MCF 10A (cell line): ENCODE data around the gene VMO1. TPM values are rescaled to one million over a fixed set of nuclear protein-coding genes. Genes with fewer than 3 reads are reported as not detected.

Source experiments
- BruUV-seq: library from RNA; stranded (reverse); fragments of 400-500 nt; replicated peaks from 2 replicates; lab custom pipeline; 2021; lab: Mats Ljungman, UMichigan
- CTCF ChIA-PET: fragments of 300-600 bp; sonication (Branson Sonifier 250); formaldehyde crosslinking; extraction: SDS; loops from one replicate; lab custom pipeline; 2021; ENCODE audit warnings: antibody characterized with exemption, inconsistent platforms; lab: Yijun Ruan, JAX
- POLR2A ChIA-PET: fragments of 300-600, 350-650 bp; sonication (Branson Sonifier 250); formaldehyde crosslinking; extraction: SDS; loops from one replicate; lab custom pipeline; 2020; ENCODE audit warnings: antibody characterized with exemption, inconsistent platforms; lab: Yijun Ruan, JAX
- DNase-seq: peaks from one replicate; pipeline ENCODE4 v3.0.0-alpha.2; 2018; ENCODE audit not compliant: unreplicated experiment
- H3K27ac Mint-ChIP-seq: one replicate; pipeline ENCODE4 v1.8.0; 2022; ENCODE audit warnings: mild to moderate bottlenecking, low read depth, mixed read lengths; ENCODE audit not compliant: unreplicated experiment
- H3K27me3 Mint-ChIP-seq: one replicate; pipeline ENCODE4 v1.8.0; 2022; ENCODE audit warnings: mixed read lengths; ENCODE audit not compliant: insufficient read depth, unreplicated experiment
- H3K36me3 Mint-ChIP-seq: one replicate; pipeline ENCODE4 v1.8.0; 2022; ENCODE audit warnings: mild to moderate bottlenecking, moderate library complexity, mixed read lengths; ENCODE audit not compliant: insufficient read depth, unreplicated experiment
- H3K4me1 Mint-ChIP-seq: one replicate; pipeline ENCODE4 v1.8.0; 2022; ENCODE audit warnings: mixed read lengths; ENCODE audit not compliant: insufficient read depth, unreplicated experiment
- H3K4me3 Mint-ChIP-seq: one replicate; pipeline ENCODE4 v1.8.0; 2022; ENCODE audit warnings: mild to moderate bottlenecking, moderate library complexity, mixed read lengths; ENCODE audit not compliant: unreplicated experiment
- H3K9me3 Mint-ChIP-seq: one replicate; pipeline ENCODE4 v1.8.0; 2022; ENCODE audit warnings: mixed read lengths; ENCODE audit not compliant: unreplicated experiment
- CTCF ChIP-seq: fragments of 200-600 bp; IDR thresholded peaks from one replicate; pipeline ENCODE4 v1.8.0; 2022; ENCODE audit warnings: antibody characterized with exemption, mild to moderate bottlenecking; ENCODE audit not compliant: unreplicated experiment
- intact Hi-C: fragments of 100-400 bp; cut with micrococcal nuclease; formaldehyde crosslinking; loops from 2 replicates; pipeline ENCODE4 v1.14.1; 2022
- total RNA-seq: library from RNA; stranded (reverse); gene quantifications from 2 replicates; pipeline ENCODE4 v1.2.3, GENCODE V29; 2022

The VMO1 gene
- total RNA-seq, 1 experiment from 2014 or later = 0.77 TPM

GRCh38 chr17:4790705-4791088, 4.5 kb upstream of the VMO1 start:
- H3K9me3 Mint-ChIP-seq = no peaks in the 10 kb centered on the region
- peak overlapping the region; percentile 75 for H3K4me3 Mint-ChIP-seq
- BruUV-seq = no TSS peak
- H3K4me1 Mint-ChIP-seq = peaks cover 18% of the 10 kb centered on the region
- ChIA-PET POLR2A (interaction anchor here (0.6 to 4.0 kb wide), 47 partner anchors 10 to 236 kb away, joined by 3 to 51 read pairs (median 4); partner anchors contain the start of genes ARRB2, CAMTA2, CHRNE and MED11), CTCF (interaction anchor here (0.6 to 6.0 kb wide), 27 partner anchors 10 to 1003 kb away, joined by 3 to 88 read pairs (median 5); partner anchors contain the start of genes CHRNE, MED11 and PLD2)
- intact Hi-C loops = loop anchor here (1.0 kb wide), 4 partner anchors 43 to 92 kb away; partner anchors contain the start of genes ARRB2, MED11 and MINK1
- peak overlapping the region; percentile 93 for H3K27ac Mint-ChIP-seq
- H3K27me3 Mint-ChIP-seq = no peaks in the 10 kb centered on the region
- DNase-seq = no peak
- no peaks in the 10 kb centered on the region for H3K36me3 Mint-ChIP-seq
- TF ChIP-seq CTCF = no peak

GRCh38 chr17:4789951-4790704, 4.0 kb upstream of the VMO1 start:
- peak; percentile 70 for TF ChIP-seq CTCF
- Mint-ChIP-seq H3K4me1 (peaks cover 18% of the 10 kb centered on the region), H3K27me3 (no peaks in the 10 kb centered on the region), H3K9me3 (no peaks in the 10 kb centered on the region), H3K4me3 (peak overlapping the region; percentile 75), H3K27ac (peak overlapping the region; percentile 93), H3K36me3 (no peaks in the 10 kb centered on the region)
- CTCF ChIA-PET = interaction anchor here (0.6 to 6.0 kb wide), 38 partner anchors 10 to 1004 kb away, joined by 3 to 88 read pairs (median 4); partner anchors contain the start of genes CHRNE, MED11, PLD2 and RNF167
- POLR2A ChIA-PET = interaction anchor here (0.6 to 4.0 kb wide), 53 partner anchors 9 to 236 kb away, joined by 3 to 51 read pairs (median 4); partner anchors contain the start of genes ARRB2, CAMTA2, CHRNE and MED11
- no TSS peak for BruUV-seq
- peak; percentile 95 for DNase-seq
- intact Hi-C loops = loop anchor here (1.0 kb wide), 4 partner anchors 43 to 92 kb away; partner anchors contain the start of genes ARRB2, MED11 and MINK1

- Mint-ChIP-seq H3K36me3 (no peaks in the 10 kb centered on the region), H3K27me3 (no peaks in the 10 kb centered on the region), H3K9me3 (no peaks in the 10 kb centered on the region), H3K27ac (peak overlapping the region; percentile 93), H3K4me3 (peak overlapping the region; percentile 75), H3K4me1 (peaks cover 18% of the 10 kb centered on the region)
- CTCF ChIA-PET = interaction anchor here (0.6 to 6.0 kb wide), 25 partner anchors 10 to 179 kb away, joined by 3 to 88 read pairs (median 5); partner anchors contain the start of genes CHRNE, MED11, PLD2 and RNF167
- no peak for TF ChIP-seq CTCF
- DNase-seq = no peak
- intact Hi-C loops = no loop called here
- POLR2A ChIA-PET = interaction anchor here (0.6 to 4.0 kb wide), 35 partner anchors 10 to 182 kb away, joined by 3 to 51 read pairs (median 5); partner anchors contain the start of genes ARRB2, CHRNE, MED11 and MINK1
- no TSS peak for BruUV-seq
These were observed 3.5 kb upstream of the VMO1 start for GRCh38 chr17:4789701-4789950.
